ENCODE data around the gene NCAPG2.
"Not testable (repeated sequence)": the region's sequence is repeated elsewhere in the genome, so short reads cannot be mapped to it uniquely, and the experiment has no call there.

NCAPG2 gene

DNA sequence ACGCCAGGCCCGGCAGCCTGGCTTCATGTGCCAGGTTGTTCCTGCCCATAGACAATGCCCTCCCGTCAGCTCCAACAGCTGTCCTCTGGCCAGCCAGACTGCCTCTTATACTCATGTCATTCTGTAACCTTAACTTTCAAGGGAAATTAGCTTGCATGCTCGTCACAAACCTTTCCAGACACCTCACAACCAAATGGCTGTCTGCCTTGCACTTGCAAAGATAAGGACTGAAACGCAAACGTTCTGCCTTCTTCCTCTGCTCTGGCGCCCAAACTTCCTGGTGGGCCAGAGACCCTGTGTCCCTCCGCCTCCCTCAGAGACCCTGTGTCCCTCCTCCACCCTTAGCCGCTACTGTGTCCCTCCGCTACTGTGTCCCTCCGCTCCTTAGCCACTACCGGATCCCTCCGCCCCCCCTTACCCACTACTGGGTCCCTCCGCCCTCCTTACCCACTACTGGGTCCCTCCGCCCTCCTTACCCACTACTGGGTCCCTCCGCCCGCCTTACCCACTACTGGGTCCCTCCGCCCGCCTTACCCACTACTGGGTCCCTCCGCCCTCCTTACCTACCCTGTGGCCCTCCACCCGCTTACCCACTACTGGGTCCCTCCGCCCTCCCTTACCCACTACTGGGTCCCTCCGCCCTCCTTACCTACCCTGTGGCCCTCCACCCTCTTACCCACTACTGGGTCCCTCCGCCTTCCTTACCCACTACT is 37.5 kb downstream of the NCAPG2 start:
- not testable (repeated sequence) for DNase-seq

DNA sequence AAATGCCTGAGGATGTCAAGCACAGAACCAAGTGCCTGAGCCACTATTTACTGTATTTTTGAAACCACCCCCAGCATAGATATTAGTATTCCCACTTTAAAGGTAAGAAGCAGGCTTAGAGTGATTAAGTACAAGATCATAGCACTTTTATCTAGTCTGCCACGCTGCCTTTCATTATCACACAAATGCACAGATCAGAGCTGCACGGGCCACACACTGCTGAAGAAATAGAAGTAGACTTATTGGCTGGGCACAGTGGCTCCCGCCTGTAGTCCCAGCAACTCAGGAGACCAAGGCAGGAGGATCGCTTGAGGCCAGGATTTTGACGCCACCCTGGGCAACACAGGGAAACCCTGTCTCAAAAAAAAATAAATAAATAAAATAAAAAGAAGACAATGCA is 38.2 kb downstream of the NCAPG2 start:
- DNase-seq = no peak

DNA sequence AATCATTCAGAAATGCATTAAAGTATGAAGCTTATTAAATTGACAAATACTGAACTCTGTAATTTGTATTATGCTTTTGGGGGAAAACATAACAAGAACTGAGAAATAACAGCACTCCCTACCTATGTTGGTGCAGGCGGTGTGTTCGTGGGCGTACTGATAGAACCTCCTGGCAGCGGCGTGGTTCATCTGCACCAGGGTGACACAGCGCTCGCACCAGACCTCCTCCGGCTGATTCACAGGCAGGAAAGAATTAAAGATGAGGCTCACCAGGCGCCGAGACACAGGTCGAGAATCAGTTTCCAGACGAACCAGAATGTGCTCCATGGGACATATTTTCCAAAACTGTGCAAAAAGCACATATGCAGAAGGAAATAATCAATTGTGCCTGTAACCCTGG is 40.2 kb downstream of the NCAPG2 start:
- DNase-seq = no peak

DNA sequence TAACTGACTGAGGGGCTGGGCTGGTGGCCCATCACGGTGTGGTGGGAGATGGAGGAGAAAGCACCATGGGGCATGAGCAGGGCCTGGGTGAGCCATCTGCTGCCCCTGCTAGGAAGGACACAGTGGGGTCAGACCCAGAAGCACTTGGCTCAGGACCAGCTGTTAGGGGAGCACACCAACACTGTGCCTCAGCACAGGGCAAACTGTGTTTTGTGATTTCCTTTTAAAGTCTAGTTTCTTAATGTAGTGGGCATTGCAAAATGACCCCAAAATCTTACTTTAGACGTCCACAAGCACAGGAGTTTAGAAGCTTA is 41.2 kb downstream of the NCAPG2 start:
- no peak for DNase-seq

DNA sequence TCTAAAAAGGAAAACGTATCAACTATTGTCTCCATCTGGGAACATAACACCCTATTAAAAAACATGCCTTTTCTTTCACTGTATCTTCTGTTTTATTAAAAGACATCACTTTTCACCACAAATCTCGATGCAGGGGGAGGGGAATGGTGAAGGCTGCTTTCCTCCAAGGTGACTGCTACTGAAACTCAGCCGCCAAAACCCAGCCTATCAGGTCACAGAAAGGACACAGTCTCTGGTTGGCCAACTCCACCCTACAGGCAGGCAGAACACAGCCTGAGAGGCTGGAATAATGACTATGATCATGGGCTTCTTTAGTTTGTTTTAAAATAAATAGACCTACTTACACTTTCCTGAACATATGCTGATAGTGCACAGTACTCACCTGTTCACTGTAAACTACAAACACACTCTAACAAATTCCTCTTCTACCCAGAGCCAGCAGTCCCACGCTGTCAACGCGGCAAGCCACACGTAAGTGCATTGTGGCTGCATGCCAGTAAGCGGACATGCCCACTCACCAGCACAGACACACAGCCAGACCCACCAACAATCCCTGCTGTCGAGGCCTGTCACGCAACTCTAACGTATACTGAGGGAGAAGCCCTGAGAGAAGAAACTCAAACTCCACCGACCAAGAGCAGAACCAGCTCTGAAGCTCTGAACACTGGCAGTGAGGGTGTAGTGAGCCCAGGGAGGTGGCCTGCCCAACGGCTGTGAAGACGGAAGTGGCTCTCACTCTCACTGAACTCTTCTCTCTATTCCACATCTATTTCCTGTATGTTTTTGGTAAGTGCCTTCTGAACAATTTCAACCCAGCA is 41.8 kb downstream of the NCAPG2 start:
- DNase-seq = no peak

DNA sequence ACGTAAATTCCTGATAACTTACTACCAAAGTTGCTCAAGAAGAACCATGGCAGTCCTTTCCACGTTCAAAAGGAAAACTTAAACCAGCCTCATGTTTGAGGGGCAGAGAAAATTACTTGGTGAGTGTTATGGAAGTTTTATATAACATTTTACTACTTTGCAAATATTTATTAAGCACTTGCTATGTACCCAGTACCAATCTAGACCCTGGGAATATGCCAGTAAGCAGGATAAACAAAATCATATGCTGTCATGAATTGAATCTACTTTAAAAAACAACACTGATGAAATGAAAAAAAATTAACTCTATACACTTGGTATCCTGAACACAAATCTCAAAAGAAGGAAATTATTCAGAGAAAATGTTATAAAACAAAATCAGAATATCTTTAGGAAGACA is 46.1 kb downstream of the NCAPG2 start:
- no peak for DNase-seq

DNA sequence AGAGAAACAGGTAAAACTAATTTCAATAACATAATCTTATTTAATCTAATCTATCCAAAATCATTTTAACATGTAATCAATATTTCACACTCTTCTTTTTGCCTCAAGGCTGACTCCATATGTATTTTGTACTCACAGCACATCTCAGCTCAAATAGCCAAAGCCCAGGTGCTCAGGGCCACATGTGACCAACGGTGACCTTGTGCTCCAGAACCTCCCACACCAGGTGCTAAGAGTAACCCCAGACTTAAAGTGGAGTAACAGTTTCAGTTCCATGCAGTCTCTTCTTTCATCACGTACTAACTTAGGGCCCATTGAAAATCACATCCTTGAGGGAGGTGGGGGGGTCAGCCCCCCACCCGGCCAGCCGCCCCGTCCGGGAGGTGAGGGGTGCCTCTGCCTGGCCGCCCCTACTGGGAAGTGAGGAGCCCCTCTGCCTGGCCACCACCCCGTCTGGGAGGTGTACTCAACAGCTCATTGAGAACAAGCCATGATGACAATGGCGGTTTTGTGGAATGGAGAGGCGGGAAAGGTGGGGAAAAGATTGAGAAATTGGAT is 47.3 kb downstream of the NCAPG2 start:
- no peak for DNase-seq

DNA sequence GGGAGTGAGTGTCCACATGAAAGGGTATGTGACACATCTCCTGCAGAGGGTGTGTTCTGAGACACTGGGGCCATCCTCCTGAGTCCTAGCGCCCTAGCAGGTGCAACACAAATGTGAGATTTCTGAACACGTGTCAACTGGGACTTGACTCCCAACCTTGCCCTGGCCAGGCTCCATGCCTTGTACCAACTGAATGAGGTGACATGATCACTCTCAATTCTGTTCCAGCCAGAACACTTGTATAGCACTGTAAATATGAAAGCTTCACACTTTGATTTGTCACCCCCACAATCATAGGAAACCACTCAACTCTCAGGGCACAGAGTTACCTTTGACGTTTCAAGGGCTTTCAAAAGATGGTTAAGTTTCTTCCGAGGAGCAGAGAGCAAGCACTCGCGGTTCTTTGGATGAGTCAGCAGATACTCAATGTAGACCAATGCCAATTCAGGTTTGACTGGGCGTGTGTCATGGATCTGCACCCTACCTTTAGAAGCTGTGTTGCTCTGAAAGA is 48.6 kb downstream of the NCAPG2 start:
- peak; percentile 83 for DNase-seq

DNA sequence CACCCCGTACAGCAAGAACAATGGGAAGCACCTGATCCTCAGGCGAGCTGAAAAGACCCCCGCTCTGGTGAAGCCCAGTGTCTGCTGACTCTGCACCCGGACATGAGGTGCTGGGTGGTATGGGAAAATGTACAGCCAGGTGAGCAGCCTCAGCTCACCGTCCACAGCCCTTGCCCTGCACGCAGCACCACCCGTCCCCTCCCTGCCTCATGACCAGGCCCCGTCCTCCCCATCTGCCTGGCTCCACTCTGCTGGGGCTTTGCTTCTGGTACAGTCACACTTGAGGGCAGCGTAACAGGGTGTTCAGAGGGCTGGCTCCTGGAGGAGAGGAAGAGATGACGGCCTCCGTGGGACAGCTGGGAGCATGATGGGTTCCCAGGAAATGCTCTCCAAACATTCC is 49.1 kb downstream of the NCAPG2 start:
- no peak for DNase-seq

DNA sequence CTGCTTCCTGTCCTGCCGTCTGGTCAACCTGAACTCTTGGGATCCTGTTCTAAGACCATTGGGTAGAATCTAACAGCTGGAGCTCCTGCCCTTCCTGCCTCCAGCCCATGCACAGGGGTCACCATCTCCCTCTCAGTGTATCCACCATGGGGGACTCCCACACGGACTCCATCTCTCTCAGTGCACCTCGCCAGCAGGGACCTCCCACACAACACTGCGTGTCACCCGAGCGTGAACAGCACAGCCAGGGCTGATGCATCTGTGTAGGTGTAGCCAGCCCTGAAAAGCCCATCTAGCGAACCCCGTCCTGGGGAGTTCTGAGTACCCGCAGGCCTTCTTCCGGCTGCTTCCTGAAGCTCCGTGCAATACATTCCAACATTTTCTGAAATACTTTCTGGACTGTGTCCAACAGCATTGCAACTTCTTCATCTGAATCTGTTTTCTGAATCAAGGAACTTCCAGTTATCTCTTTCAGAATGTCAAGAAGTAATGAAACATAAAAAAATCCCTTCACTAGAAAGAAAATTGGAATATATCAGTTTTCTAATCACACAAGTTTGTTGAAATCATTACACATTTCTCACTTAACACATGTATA is 52.5 kb downstream of the NCAPG2 start:
- DNase-seq = no peak

DNA sequence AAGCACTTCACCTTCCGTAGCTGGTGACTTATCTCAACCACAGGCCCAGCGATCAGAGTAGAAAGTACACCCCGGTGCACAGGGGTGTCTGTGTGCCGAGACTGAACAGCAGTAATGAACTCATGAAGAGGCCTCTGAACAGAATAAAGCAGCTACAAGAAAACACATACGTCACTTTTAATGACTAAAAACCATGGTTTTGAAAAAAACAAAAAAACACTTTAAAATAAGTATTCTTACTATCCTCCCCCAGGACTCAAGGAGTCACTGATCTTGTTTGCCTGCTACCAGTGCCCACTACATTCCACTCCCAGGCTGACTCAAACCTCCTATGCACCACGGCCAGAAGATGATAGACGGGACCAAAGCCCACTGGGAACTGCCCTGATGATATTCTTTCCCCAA is 53.8 kb downstream of the NCAPG2 start:
- no peak for DNase-seq

DNA sequence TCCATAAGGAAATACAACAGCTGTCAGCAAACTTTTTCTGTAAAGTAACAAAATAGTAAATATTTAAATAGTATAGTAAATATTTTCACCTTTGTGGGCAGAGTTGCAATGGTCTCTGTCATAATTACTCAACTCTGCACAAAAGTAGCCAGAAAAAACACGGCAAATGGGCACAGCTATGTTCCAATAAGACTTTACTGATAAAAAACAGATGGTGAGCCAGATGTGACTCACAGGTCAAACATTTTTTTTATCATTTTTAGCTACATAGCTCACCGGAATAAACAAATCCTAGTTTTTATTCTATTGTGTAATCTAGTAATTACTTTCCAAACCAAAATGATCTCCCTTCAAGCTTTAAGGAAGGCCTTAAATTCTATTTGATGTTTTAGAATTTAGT is 55.3 kb downstream of the NCAPG2 start:
- no peak for DNase-seq

DNA sequence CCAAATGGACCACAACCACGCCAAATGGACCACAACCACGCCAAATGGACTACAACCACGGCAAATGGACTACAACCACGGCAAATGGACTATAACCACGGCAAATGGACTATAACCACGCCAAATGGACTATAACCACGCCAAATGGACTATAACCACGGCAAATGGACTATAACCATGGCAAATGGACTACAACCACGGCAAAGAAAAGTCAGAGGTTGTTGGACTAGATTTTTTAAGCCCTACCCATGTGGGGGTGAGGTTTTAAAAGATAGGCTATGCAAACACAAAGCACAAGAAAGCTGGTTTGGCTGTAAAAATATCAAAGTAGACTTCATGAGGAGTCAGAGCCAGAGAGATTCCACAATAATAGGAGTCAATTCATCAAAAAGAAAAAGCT is 55.8 kb downstream of the NCAPG2 start:
- no peak for DNase-seq

DNA sequence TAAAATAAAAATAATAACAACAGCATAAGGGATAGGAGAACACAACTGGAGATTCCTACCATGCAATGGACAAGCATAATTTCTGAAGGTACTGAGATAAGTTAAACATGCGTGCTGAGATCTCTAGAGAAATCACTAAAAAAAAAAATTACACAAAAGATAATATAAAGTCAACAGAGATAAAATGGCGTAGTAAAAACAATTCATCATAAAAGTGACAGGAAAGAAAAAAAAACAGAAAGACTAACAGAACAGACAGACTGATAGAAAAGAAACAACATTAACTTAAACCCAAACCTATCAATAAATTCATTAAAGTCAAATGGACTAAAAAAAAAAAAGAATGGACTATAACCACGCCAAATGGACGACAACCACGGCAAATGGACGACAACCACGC is 56.4 kb downstream of the NCAPG2 start:
- DNase-seq = no peak

DNA sequence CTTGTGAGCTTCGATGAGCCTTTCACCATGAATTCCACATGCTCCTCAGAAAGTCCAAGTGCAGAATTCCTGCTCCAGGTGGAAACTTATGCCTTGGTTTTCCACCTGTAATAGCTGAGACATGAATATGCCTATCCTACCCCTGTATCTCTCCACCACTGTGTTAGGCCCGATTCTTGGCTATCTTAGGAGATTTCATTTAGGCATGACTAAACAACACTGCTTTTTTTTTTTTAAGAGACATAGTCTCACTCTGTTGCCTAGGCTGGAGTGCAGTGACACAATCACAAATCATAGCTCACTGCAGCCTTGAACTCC is 57.2 kb downstream of the NCAPG2 start:
- no peak for DNase-seq

DNA sequence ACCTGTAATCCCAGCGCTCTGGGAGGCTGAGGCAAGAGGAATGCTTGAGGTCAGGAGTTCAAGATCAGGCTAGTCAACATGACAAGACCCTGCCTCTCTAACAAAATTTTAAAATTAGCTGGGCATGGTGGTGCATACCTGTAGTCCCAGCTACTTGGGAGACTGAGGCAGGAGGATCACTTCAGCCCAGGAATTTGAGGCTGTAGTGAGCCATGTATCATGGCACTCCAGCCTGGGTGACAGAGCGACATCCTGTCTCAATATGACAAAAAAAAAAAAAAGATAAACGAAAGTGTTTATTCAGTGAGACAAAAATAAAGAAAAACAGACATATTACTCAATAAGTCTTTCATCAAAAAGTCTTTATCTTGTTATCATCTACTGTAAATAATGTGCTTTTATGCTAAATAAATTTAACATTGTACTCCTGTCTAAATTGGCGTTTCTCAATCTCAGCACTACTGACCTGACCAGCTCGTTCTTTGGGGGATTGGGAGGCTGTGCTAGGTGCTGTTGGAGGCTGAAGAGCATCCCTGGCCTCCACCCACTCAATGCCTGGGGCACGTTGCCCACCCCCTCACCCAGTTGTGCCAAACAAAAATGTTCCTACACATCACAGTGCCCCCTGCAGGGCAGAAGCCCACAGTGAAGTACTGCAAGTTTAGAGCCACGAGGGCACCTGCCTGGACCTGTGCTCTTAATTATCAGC is 57.7 kb downstream of the NCAPG2 start:
- DNase-seq = peak; percentile 47

DNA sequence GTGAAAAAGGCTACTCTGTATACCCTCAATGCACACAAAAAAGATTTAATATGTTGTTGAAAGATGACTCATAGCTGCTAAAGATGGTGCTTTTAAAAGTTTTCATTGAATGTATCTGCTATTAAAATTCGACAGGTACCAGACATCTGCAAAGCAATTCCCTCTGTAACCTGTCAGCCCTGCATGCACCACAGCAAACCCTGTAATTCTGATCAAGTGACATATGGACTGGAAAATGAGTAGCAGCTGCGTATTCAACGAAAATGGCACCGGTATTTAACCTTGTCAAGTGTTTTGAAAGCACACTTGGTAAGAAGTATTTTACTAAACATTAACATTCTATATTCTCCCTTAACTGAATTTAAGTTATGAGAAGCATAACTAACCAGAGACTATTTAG is 58.8 kb downstream of the NCAPG2 start:
- no peak for DNase-seq

DNA sequence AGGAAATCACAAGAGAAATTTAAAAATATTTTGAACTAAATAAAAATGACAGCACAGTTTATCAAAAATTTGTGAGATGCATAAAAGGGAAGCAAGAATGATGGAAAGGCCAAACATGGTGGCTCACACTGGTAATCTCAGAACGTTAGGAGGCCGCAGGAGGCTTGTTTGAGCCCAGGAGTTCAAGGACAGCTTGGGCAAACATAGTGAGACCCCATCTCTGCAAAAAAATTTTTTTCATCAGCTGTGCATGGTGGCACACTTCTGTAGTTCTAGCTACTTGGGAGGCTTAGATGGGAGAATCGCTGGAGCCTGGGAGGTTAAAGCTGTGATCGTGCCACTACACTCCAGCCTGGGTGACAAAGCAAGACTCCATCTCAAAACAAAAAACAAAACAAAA is 62.5 kb downstream of the NCAPG2 start:
- DNase-seq = no peak

DNA sequence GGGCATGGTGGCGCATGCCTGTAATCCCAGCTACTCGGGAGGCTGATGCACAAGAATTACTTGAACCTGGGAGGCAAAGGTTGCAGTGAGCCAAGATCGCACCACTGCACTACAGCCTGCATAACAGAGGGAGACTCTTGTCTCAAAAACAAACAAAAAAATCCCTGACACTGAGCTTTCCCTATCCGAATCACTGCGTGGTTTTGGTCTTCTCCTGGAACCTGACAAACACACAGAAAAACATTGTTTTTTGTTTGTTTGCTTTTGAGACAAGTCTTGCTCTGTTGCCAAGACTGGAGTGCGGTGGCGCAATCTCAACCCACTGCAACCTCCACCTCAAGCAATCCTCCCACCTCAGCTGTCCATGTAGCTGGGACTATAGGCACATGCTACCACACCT is 66.6 kb downstream of the NCAPG2 start:
- DNase-seq = no peak

DNA sequence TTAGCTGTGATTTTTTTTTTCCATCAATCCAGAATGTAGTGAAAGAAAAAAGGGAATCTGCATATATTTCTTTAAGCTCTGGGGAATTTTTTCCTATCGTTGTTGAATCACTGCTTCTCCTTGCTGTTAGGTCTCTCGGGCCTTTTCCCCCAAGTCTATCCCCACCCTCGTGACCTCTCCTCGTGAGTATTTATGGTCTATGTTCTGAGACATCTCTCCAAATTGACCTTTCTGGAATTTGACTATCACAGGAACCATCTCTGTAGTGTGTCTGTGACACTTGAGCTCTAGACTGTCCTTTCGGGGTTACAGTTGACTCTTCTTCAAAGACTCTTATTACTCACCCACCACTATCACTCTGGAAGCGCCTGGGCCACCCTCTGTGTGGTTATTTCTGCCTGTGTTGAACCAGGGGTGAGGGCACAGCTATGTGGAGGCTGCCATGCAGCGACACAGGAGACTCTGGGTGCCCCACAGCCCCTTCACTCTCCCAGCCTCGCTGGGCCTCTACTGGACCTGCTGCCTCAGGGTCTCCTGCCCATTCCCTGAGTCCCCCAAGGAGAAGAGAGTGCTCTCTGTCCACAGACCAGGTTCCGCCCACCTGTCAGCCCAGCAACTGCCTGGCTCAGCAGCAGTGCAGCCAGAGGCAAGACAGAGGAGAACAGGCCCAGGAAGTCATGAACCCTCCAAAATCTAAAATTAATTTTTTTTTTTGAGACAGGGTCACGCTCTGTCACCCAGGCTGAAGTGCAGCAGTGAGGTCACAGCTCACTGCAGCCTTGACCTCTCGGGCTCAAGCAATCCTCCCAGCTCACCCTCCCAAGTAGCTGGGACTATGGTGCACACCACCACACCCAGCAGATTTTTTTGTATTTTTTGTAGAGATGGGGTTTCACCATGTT is 71.3 kb downstream of the NCAPG2 start:
- peak; percentile 16 for DNase-seq

DNA sequence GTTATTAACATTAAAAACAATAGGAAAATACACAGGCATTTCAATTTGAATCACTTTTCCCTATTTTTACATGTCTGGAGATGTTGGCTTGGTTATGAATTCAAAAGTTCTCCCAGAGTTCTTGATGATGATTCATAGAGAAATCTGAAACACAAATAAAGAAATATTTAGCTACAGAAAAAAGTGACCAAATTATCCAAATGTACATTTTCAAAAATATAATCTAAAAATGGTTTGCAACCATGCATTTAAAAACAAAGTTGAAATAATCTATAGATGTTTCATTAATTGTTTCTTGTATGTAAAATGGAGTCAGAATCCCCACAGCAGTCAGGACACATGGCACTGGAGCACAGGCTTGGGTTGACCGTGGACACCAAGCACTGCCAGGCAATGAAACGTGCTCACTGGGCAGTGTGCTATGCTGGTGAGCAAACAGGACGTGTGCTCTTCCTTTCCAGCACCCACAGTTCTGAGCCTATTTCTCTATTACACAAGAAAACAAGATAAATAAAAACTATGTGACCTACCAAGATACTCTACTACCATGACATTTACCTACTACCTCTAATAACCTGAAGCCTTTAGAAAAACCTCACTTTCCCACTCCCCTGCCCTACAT is 72.9 kb downstream of the NCAPG2 start:
- no peak for DNase-seq

DNA sequence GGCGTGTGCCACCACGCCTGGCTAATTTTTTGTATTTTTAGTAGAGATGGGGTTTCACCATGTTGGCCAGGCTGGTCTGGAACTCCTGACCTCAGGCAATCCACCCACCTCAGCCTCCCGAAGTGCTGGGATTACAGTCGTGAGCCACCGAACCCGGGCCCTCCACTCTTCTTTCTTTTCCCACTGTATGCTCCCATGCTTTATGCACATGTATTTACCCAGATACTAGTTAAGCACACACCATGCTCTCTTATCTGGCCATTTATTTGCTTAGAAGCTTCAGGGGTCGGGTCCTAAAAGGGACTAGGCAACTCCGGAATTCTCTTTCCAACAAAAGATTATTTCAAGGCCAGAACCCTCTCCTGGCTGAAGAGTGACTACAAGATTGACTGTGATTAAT is 78.3 kb downstream of the NCAPG2 start:
- not testable (repeated sequence) for DNase-seq

All from activated CD4-positive, alpha-beta T cell treated with anti-CD3 and anti-CD28 coated beads for 48 hours (primary cell).